Stromal cell of bone marrow (primary cell): ENCODE data around the gene MED10.
"Not testable (repeated sequence)": the region's sequence is repeated elsewhere in the genome, so short reads cannot be mapped to it uniquely, and the experiment has no call there.

Experiments
- DNase-seq: peaks from one replicate; pipeline ENCODE4 v3.0.0-alpha.2; 2012; ENCODE audit warnings: low read depth

MED10 gene

DNA sequence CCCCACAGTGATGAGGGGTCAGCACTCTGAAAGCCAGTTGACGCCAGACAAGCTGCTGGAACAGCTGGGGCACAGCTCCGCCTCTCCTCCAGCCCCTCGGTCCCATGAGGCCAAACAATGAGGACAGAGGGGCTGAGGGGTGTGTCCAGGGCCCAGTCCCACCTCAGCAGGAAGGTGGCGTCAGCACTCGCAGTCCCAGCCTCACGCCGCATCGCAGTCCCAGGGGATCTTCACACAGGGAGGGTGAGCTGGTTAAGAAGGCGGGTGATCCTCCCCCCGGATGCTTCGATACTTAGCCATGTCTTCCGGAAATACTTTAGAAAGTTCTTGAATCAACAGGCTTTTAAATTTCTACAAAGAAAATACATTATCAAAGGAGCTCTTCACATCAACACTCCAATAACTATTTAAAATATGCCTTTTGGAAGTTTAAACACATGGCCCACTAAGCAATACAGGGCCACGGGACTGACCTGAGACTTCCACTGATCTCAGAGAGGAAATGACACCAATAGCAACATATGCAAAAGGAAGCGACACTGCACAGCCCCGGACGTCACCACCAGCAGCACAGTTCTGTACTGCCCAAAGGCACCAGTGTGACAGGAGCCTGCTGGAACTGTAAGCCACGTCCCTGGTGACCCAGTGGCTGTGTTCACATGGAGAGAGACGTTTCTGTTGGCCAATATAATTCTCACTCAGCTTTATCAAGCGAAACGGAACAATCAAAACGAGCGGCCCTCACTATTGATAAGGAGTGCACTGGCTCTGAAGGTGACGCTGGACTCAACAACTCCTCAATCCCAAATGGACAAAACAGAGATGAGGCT lies 5.9 kb downstream of the MED10 start:
- no peak for DNase-seq

DNA sequence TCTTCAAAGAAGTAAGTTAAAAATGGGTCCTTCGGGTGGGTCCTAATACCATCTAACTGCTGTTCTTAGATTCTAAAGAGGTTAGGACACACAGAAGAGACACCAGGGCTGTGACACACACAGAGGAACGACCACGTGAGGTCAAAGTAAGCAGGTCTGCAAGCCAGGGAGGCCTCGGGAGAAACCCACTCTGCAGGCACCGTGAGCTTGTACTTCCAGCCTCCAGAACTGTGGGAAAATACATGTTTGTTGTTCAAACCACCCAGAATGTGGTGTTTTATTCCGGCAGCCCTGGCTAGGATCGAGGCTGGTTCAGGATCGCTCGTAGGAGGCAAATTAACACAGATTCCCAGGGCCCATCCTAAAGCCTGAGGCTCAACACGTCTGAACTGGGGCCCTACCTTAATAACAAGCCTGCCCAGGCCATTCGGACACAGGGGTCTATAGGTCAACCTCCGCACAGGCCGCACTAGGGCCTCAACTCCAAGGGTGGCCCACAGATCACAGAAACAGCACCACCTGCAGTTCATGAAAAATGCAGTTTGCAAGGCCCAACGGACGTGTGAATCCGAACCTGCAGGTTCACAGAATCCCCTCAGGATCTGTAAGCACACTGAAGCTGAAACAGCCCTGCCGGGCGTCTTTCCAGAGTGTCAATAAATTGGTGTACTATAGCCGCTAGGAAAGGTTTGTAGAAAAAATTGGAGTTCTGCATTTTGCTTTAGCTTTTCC lies 7.1 kb downstream of the MED10 start:
- no peak for DNase-seq

DNA sequence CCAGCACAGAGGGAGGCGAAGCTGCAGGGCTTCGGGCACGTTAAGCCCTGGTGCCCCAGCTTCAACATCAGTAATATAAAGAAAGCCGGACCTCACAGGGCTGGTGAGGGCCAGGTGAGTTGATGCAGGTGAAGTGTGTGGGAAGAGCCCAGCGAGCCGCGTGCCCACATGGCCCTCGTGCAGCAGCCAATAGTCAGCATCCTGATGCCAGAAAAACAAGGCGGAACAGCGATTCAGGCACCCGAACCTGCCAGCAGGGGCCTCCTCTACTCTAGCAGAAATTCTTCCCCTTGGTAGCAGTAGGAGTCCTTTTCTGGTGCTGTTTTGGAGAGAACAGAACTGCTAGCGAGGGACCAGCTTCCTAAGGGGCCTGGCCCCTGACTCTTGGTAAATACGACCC lies 7.8 kb downstream of the MED10 start:
- DNase-seq = no peak

DNA sequence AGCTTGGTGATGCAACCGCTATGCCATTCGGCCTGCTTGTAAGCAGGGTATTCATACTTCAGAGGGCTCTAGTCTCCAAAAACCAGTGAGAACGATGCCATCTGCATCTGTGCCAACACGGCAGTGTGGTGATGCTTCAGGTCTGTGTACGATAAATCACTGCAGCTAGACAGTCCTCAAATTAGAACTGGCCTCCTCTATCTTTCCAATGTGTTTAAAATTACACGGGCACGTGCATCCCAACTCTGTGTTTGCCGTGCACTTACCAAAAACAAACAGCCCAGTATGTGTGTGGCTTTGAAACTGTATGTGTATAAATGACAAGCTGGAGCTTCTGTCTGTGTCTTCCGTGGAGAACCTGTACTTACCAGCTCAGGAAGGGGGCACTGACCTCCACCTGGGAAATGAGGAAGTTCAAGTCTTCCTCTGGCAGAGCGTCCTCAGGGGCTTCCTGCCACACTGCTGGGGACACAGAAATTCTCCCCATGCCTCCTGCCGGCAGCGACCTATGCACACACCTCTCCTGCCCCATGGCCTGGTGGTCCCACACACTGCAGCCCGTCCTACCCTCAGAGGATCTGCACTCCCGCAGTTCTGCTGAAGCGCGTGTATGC lies 12.3 kb downstream of the MED10 start:
- DNase-seq = no peak

GRCh38 chr5:6365142-6365976 lies 13.0 kb downstream of the MED10 start:
- peak; percentile 33 for DNase-seq

GRCh38 chr5:6363454-6364011 lies 14.8 kb downstream of the MED10 start:
- not testable (repeated sequence) for DNase-seq

- DNase-seq = no peak
Observed at GRCh38 chr5:6362846-6363245, 15.5 kb downstream of the MED10 start.

DNA sequence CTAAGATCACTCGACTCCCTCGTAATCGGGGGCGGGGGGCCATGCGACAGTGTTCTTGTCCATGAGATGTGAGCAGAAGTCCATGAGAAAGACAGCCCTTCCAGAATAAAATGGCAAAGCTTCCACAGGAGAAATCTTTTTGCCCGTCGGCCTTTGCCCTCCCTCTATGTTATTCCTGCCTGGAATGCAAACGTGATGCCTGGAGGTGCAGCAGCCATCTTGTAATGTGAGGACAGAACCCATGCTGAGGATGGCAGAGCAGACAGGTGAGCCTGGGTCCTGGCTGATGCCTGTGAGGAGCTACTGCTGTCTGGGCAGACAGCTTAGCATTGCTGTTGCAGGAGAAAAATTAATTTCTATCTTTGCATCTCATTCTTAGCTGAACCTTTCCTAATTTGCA lies 17.2 kb downstream of the MED10 start:
- no peak for DNase-seq

DNA sequence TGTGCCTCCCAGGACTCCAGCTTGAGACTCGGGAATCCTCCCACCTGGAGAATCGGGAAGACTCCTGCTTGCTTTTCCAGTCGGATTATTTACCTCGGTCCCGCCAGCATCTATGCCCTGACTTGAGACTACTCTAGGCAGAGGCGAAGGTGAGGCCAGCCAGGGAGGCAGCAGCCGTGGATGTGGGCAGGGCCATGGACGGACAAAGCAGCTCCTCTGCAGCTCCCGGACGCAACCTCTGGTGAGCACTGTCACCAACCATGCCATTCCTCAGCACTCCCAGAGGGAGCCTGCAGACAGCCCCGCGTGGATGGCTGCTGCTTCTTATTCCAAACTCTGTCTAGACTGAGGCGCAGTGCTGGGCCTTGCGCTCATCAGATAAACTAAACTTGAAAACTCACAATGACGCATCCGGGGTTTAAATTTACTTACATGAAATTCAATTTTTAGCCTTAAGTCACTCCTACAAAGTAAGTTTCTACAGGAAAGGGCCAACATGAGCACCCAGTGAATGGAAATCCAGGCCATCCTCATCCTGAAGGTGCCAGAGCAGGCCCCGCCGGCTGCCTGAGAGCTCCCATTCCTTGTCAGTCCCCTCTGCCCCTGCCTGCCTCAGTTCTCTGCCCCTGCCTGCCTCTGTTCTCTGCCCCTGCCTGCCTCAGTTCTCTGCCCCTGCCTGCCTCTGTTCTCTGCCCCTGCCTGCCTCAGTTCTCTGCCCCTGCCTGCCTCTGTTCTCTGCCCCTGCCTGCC lies 17.8 kb downstream of the MED10 start:
- DNase-seq = no peak

DNA sequence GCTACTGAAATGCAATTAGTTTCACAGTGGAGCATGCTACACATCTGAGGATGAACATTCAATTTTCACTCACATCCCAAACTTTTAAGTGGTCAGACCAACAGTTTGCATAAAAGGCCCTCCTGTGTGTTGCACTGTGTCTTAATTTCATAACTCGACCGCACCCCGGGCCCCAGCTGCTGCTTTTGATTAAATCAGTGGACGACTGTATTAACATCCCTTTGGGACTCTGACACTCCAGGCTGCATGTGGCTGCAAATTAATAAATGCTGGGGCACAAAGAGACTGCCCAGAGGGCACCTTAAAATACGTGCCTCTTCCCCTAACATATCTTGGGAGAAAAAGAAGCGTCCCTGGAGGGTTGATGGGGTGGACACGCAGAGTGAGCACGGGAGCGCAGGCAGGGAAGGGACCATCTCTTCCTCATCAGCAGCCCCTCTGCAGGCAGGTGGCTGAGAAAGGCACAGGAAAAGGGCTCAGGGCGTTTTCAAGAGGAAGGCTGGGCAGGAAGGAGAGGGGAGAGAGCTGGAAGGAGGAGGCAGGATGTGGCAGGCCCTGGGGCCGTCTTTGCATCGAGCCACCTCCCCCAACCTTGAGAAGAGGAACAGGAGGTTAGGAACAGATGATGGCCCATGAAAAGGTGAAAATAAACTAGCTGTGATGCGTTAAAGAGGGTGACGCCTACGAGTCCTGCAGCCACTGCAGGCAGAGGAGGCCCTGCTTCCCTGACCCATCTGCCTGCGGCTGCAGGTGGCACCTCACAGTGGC lies 18.6 kb downstream of the MED10 start:
- DNase-seq = no peak

DNA sequence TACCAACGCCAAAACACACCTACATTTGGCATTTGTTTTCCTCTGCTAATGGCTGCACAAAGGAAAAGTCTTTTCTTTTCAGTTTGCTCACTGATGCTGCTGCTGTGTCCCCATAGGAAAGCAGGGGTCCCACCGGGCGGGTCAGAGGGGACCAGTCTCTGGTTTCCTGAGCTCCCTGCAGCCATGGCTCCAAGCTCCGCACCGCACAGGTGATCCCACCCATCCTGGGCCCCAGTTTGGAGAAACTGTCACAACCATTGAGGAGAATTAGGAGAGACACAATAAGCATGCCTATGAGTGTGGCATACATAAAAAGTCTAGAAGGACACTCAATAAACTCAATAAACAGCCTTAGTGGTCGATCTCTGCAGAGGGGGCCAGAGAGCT lies 19.9 kb downstream of the MED10 start:
- DNase-seq = no peak

DNA sequence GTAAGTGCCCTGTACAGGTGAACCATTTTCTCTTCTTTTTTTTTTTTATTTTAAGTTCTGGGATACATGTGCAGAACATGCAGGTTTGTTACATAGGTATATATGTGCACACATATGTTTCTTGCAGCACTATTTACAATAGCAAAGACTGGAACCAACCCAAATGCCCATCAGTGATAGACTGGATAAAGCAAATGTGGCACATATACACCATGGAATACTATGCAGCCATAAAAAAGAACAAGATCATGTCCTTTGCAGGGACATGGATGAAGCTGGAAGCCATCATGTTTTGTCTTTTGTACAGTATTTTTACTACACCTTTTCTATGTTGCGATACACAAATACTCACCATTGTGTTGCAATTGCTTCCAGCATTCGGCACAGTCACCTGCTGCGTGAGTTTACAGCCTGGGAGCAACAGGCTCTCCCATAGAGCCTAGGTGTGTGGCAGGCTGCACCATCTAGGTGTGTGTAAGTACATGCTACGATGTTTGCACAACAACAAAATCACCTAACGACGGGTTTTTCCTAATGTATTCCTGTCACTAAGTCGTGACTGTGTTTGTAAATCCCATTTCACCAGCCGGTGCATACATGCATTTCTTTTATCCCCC lies 20.4 kb downstream of the MED10 start:
- DNase-seq = not testable (repeated sequence)

GRCh38 chr5:6356578-6357164 lies 21.7 kb downstream of the MED10 start:
- no peak for DNase-seq

DNA sequence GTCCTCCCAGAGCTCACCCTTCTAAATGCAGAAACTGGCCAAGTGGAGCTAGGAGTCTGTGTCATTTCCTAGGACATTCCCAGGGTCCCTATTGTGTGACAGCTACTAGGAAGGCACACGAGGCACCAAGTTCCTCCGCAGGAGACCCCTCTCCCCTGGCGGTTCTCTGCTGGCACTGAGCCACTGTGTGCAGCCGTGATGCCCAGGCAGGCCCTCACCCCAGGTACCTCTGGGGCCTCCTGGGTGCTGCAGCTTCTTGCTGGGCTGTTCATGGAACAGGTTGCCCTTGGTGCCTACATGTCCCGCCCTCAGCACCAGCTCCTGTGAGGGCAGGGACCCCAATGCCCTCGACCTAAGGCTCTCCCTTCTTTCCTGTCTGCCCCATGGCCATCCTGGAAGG lies 23.1 kb downstream of the MED10 start:
- no peak for DNase-seq

- no peak for DNase-seq
Observed at GRCh38 chr5:6354848-6355247, 23.5 kb downstream of the MED10 start.

- no peak for DNase-seq
Observed at GRCh38 chr5:6353602-6354302, 24.6 kb downstream of the MED10 start.

GRCh38 chr5:6350277-6351090 lies 27.9 kb downstream of the MED10 start:
- no peak for DNase-seq

DNA sequence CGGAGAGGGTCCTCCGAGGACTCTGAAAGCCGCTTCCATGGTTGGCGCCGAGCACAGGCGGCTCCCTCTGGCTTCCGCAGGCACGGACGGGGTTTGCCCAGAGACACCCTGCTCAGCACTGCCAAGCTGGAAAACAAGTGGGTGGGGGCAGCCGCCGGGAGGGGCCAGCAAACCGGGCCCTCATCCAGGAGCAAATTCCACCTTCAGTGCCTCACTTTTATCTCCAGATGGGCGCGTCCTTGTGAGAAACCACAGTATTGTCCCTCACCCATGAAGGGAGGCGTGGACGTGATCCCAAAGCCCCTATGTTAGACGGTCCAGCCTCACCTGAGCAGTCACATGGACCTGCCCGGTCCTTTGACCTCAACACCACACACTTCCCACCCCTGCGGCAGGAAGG lies 29.0 kb downstream of the MED10 start:
- DNase-seq = no peak
